HG02938 (cell line): ENCODE data around the gene HMGCS2.

ENCODE experiments used
- ATAC-seq: cut with Tn5 transposase; IDR thresholded peaks from one replicate; pipeline ENCODE4 v1.9.1; 2021; ENCODE audit warnings: mild to moderate bottlenecking, moderate library complexity; ENCODE audit not compliant: unreplicated experiment

The HMGCS2 gene

DNA sequence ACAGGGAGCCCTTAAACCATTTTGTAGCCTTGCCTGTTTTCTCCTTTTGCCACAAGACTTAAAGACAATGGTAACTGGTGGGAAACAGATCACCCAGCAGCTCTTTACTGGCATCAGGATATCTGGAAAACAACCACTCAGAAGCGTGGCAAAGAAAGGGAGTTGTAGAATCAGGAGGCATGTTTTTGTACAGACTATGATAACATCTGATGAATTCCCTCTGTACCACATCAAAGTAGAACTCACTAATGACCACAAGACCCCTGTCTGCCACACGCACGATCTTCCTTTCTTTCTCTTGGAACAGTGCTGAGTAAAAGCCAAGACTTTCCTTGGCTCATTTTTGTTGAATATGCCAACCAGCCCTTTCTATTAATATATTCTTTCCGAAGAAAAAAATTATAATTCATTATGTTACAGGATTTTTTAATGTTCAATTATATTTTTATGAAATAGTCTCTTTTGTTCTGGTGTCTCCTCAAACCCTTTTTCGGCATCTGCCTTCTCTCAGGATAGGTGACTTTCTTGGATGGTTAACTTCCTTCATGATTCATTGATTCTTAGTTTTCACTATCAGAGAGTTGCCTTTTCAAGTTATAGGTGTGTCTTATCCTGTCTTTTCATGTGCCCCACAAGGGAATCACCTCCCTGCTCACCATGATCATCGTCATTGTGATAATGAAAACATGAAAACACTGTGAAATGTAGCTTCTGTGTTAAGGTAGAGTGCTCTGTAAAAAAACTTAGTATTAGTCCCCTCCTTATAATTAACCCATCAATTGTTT is 64.8 kb downstream of the HMGCS2 start:
- no peak for ATAC-seq

DNA sequence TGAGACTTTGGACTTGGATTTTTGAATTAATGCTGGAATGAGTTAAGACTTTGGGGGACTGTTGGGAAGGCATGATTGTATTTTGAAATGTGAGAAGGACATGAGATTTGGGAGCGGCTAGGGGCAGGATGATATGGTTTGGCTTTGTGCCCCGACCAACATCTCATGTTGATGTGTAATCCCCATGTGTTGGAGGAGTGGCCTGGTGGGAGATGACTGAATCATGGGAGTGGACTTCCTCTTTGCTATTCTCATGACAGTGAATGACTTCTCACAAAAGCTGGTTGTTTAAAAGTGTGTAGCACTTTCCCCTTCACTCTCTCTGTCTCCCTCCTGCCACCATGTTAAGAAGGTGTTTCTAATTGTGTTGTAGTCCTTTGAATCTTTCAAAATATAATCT is 66.3 kb downstream of the HMGCS2 start:
- ATAC-seq = no peak

DNA sequence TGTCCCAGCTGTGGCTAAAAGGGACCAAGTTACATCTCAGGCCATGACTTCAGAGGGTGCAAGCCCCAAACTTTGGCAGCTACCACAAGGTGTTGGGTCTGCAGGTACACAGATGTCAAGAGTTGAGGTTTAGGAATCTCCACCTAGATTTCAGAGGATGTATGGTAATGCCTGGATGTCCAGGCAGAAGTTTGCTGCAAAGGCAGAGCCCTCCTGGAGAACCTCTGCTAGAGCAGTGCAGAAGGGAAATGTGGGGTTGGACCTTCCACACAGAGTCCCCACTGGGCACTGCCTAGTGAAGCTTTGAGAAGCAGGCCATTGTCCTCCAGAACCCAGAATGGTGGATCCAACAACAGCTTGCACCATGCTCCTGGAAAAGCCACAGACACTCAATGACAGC is 67.0 kb downstream of the HMGCS2 start:
- ATAC-seq = no peak

DNA sequence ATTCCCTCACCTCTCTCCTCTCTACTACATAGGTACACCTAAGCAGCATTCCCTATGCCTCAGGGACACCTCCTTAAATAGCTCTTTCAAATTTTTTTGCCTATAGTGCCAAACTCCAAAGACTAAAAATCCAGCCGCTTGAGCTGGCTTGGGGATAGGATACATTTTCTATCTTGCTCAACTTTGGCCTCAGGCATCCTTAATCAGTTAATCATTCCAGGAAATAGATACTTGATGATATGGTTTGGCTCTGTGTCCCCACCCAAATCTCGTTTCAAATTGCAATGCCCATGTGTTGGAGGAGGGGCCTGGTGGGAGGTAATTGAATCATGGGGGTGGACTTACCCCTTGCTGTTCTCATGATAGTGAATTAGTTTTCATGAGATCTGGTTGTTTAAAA is 68.4 kb downstream of the HMGCS2 start:
- ATAC-seq = no peak
